GM20000 (cell line): ENCODE data around the gene ITPKB.
"Not testable (repeated sequence)": the region's sequence is repeated elsewhere in the genome, so short reads cannot be mapped to it uniquely, and the experiment has no call there.

ENCODE experiments used
- DNase-seq: peaks from one replicate; pipeline ENCODE4 v3.0.0; 2012; ENCODE audit warnings: low spot score
- CTCF ChIP-seq: IDR thresholded peaks from 2 replicates; pipeline ENCODE4 v1.5.1; 2012; ENCODE audit warnings: mild to moderate bottlenecking, control low read depth; ENCODE audit errors: extremely low read depth, missing control alignments

Gene ITPKB

GRCh38 chr1:226641671-226642231 is 97.3 kb downstream of the ITPKB start:
- TF ChIP-seq CTCF, result no peak
- DNase-seq, result no peak

- no peak for TF ChIP-seq CTCF
- no peak for DNase-seq
Observed at GRCh38 chr1:226640321-226641136, 98.6 kb downstream of the ITPKB start.

DNA sequence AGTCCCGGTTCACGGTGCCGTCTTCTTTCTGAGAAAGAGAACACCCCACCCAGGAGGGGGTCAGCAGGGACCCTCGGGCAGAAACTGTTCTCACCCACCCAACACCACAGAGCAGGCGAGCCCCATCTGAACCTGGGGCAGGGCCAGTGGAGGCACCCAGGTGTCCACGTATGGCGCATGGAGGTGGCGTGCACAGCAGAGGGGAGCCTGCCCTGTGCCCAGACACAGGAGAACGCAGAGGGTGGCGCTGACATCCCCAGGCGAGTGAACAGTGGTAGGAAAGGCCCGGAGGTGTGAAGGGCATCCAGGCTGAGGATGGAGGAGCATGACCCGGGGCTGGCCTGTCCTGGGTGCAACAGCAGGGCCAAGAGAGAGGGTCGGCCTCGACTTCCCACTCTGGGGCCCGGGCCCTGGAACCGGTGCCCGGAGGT is 99.4 kb downstream of the ITPKB start:
- TF ChIP-seq CTCF, result no peak
- DNase-seq, result no peak

- not testable (repeated sequence) for DNase-seq
Observed at GRCh38 chr1:226639206-226639605, 99.9 kb downstream of the ITPKB start.

DNA sequence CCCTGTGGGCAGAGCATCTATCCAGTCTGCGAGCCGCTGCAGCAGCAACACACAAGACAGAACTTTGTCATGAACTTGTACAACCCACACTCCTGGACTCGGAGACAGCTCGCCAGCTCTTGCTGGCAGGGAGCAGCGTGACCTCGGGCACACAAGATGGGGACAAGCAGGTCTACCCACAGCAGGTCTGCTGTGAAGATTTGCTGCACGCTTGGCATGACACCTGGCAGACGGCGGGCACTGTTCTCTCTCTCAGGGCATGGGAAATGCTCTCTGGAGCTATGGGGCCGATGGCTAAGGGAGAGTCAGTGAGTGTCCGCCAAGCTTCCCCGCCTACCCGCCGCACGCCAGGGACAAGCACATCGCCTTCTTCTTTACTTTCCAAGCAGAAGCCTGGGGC is 100.5 kb downstream of the ITPKB start:
- no peak for TF ChIP-seq CTCF
- DNase-seq, result no peak

- TF ChIP-seq CTCF, result no peak
- DNase-seq, result no peak
Observed at GRCh38 chr1:226638001-226638601, 101.0 kb downstream of the ITPKB start.

DNA sequence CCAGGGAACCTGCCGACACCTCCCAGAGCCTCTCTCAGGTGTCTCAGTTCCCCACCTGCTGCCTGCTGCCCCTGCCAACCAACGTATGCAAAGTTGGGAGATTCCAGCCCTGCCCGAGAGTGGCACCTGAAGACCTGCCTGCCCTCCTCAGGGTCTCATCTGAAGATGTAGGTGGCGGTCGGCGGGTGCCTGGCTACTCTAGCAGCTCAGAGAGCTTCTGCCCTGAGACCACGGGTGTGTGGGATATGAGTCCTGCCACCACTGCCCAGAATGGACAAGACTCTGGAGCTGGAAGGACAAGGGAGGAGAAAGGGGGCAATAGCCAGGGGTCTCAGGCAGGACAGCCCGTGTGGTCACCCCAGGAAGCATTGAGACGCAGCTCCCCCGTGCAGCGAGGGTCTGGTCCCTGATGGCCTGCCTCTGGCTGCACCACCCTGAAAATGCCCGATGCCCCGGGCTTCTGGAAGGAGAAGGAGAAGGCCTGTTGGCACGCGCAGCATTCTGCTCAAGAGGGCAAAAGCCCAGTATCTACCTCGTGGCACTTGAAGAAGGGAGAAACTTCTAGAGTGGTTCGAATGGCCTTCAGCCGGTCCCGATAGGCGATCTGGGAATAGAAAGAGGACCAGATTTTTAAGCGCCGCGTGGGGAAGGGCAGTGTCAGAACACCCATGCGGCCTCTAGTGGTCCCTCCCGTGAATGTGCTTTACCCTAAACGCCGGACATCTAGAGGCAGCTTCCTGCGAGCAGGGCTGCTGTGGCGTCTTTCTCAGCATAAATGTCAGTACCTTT is 101.7 kb downstream of the ITPKB start:
- no peak for TF ChIP-seq CTCF
- DNase-seq, result no peak
